ENCODE results near the gene TTLL5.
A peak's percentile ranks its signal among the peaks of the same experiment; 100 is the strongest.

Gene TTLL5

DNA sequence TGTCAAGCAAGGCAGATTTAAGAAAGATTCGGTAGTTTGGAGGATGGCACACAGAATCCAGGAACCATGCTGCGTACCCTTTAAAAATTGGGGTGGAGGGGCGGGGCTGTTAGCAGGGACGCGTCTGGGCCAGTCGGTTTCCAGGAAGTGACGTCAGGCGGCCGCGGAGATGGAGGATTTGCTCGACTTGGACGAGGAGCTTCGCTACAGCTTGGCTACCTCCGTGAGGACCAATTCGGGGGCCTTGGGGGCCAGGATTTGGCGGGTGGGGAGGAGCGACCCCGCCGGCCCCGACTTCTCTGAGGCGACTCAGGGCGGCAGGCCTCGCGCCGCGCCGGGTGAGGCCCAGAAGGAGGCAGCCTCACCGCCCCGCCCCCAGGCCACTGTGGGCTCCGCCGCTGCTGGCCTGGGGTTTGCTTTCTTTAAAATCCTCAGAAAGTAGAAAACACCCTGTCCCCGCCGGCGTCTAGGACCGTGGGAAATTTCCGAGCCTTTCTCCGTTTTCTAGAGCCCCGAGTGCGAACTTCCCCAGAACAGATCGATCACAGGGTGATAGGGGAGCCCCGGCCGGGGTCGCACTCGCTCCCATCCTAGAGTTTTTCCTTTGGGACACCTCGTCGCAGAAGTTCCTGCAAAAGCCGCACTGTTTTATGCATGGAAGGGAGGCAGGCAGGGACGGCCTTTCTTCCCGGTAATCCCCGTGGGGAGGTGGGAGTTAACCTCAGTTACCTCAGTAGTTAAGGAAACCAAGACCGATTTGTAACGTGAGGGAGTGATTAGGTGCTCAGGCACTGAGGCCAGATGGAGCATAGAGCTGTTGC lies 324.8 kb downstream of the TTLL5 start, which contains the start of gene IFT43:
Gene IFT43 (plus strand): TSS at position 146 of the 821 bp plus-strand sequence. CDS start 24 bp downstream, at position 170.
- peak; percentile 81 to 95 (median 88) for DNase-seq (ENCODE audit: low read depth in 4 of 4, low spot score in 1 of 4)

- DNase-seq (ENCODE audit: low read depth in 4 of 4, low spot score in 1 of 4): no peak
Observed at GRCh38 chr14:75986439-75986765, 325.4 kb downstream of the TTLL5 start.

GRCh38 chr14:75987201-75987970 lies 326.3 kb downstream of the TTLL5 start:
- DNase-seq (ENCODE audit: low read depth in 4 of 4, low spot score in 1 of 4): no peak

- no peak for DNase-seq (ENCODE audit: low read depth in 4 of 4, low spot score in 1 of 4)
Observed at GRCh38 chr14:75989134-75989533, 328.1 kb downstream of the TTLL5 start.

- DNase-seq (ENCODE audit: low read depth in 4 of 4, low spot score in 1 of 4): no peak
Observed at GRCh38 chr14:75990297-75990696, 329.3 kb downstream of the TTLL5 start.

DNA sequence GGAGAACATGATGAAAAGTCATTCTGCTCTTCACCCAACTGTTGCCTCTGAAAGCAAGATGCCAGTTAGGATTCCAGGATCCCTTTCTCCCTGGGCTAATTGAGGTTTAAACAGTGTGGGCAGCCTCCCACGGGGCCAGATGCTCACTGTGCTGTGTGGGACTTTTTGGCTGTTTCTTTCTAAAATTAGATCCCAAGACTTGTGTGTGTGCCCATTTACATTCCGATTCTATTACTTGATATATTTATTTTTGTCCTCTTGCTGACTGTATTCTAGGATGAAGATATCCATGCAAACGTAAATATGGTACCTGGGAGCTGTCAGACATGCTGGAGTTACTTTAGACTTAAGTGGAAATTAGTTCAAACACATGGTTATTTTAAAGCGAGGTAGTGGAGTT lies 330.7 kb downstream of the TTLL5 start:
- DNase-seq (ENCODE audit: low read depth in 4 of 4, low spot score in 1 of 4): no peak

DNA sequence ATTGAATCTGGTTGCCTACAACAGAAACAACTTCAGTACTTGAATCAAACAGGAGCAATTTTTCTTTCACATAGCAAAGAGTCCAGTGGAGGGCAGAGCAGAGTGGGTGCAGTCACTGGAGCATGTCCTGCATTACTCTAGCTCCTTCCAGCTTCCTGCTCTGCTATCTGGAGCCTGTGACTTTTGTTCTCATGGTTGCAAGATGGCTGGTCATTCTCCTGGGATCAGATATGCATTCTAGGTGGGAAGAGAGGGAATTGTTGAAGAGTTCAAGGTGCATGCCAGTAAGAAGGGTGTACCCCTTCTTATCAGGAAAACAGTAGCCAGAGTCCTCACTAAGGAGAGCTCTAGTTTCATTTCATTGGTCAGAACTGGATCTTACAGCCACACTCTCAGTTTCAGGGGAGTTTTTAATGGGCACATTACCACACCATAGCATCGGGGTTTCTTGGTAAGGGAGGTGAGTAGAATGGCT lies 332.6 kb downstream of the TTLL5 start:
- no peak for DNase-seq (ENCODE audit: low read depth in 4 of 4, low spot score in 1 of 4)

- no peak for DNase-seq (ENCODE audit: low read depth in 4 of 4, low spot score in 1 of 4)
Observed at GRCh38 chr14:75995372-75996041, 334.5 kb downstream of the TTLL5 start.

DNA sequence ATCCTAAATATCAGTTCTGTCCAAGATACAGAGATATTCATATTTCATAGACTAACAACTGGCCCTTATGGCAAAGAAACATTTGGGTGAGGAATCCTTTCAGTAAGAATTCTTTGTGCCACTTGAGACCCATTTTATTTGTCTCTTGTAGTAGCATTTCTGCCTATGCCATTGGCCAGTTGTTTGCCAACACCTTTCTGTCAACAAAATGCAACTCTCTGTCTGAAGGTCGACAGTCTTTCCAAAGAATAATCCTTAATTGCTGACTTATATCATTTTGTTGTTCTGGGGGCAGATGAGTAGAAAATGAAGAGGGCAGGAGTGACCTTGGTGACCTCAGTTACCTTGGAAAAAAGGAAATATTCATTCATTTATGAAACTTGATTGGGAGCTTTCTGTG lies 335.4 kb downstream of the TTLL5 start:
- DNase-seq (ENCODE audit: low read depth in 4 of 4, low spot score in 1 of 4): no peak

- DNase-seq (ENCODE audit: low read depth in 4 of 4, low spot score in 1 of 4): no peak
Observed at GRCh38 chr14:75999511-76000190, 338.6 kb downstream of the TTLL5 start.

- no peak for DNase-seq (ENCODE audit: low read depth in 4 of 4, low spot score in 1 of 4)
Observed at GRCh38 chr14:76002383-76002782, 341.3 kb downstream of the TTLL5 start.
